Measurements from ENCODE around the gene TNFRSF25.

- TF ChIP-seq CTCF (IDR thresholded peaks at IDR 0.05), result no peak
- no peak for TF ChIP-seq POLR2A (IDR thresholded peaks at IDR 0.05)
These were observed 30.4 kb downstream of the TNFRSF25 start for GRCh38 chr1:6435547-6435946.
